OCI-LY1 (cell line): ENCODE results near the gene ETV5.

Source experiments
- EZH2 ChIP-seq: fragments of 200-600 bp; sonication (generic), shearing (Covaris generic); IDR thresholded peaks from 2 replicates; pipeline ENCODE4 v1.8.0; 2017; ENCODE audit warnings: borderline replicate concordance, mixed run types, mild to moderate bottlenecking, antibody characterized with exemption, low read length, moderate library complexity, mixed read lengths
- TF ChIP-seq, protein P1 (sequence below): fragments of 200-600 bp; sonication (generic), shearing (Covaris generic); IDR thresholded peaks from 2 replicates; pipeline ENCODE4 v1.5.1; 2017; ENCODE audit warnings: mild to moderate bottlenecking, antibody characterized with exemption, low read length, moderate library complexity, mixed read lengths

DNA sequence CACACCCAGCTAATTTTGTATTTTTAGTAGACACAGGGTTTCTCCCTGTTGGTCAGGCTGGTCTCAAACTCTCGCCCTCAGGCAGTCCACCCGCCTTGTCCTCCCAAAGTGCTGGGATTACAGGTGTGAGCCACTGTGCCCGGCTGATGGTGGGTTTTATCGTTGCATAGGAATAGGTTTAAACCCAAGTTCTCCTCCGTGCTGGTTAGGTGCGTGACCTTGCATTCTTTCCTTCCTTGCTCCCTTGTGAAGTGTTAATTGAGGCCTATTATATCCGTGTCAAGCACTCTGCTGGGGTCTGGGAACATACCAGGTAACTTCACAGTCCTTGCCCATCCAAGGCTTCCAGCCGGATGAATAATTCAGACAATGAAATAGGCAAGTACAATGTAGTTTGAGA lies 19.3 kb upstream of the ETV5 start:
- TF ChIP-seq, protein P1, sequence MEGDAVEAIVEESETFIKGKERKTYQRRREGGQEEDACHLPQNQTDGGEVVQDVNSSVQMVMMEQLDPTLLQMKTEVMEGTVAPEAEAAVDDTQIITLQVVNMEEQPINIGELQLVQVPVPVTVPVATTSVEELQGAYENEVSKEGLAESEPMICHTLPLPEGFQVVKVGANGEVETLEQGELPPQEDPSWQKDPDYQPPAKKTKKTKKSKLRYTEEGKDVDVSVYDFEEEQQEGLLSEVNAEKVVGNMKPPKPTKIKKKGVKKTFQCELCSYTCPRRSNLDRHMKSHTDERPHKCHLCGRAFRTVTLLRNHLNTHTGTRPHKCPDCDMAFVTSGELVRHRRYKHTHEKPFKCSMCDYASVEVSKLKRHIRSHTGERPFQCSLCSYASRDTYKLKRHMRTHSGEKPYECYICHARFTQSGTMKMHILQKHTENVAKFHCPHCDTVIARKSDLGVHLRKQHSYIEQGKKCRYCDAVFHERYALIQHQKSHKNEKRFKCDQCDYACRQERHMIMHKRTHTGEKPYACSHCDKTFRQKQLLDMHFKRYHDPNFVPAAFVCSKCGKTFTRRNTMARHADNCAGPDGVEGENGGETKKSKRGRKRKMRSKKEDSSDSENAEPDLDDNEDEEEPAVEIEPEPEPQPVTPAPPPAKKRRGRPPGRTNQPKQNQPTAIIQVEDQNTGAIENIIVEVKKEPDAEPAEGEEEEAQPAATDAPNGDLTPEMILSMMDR: no peak
- no peak for TF ChIP-seq EZH2
